ENCODE results near the gene MDFIC. TPM values are rescaled to one million over a fixed set of nuclear protein-coding genes. Genes with fewer than 3 reads are reported as not detected.

Gene MDFIC
- total and polyA plus RNA-seq, 2 of the 4 experiments (the other 2 are of a cell fraction) = 16.9 to 35.0 TPM

DNA sequence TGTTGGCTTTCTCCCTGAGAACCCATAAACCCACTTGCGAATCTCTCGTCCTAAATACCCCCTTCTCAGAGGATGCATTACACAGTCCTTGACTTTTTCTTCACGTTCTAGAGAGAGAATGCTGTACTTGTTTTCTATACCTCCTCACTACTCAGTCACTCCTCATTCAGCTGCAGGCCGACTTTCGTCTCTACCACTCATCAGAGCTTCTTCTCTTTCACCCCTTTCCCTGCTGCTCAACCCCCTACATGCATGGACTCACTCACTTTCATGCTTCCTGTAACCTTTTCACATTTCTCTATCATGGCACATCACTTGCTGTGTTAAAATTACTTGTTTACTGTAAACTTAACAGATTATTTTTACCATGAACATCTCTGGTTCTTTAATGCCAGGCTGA, 19.8 kb downstream of the MDFIC start:
- POLR2A ChIA-PET (ENCODE audit: unreplicated experiment) = no interaction called here
- H4K5ac ChIP-seq (ENCODE audit: low read depth, low read length) = no peak overlapping the region
- BruUV-seq (replicated peaks) = no TSS peak
- H3K27ac ChIP-seq (ENCODE audit: insufficient read depth, low read length) = no peak overlapping the region
- no peaks in the 10 kb centered on the region for H3K9me1 ChIP-seq (ENCODE audit: insufficient read depth, low read length)
- no peaks in the 10 kb centered on the region for H3K9me3 ChIP-seq (ENCODE audit: control insufficient read depth, insufficient read depth, low read length)
- no peak overlapping the region for H3K4me3 ChIP-seq (ENCODE audit: insufficient read depth, low read depth, low read length)
- H3K14ac ChIP-seq (replicated peaks; ENCODE audit: low read depth, low read length) = no peak overlapping the region
- H2BK20ac ChIP-seq (ENCODE audit: low read depth, low read length) = no peak overlapping the region
- H3K79me1 ChIP-seq (ENCODE audit: low read depth in 1 of 2, low read length in 2 of 2) = peaks cover 17 to 62% of the 10 kb centered on the region in 2 experiments
- H3K18ac ChIP-seq (ENCODE audit: low read depth, low read length) = no peak overlapping the region
- ATAC-seq (ENCODE audit: low read depth) = no peak
- dilution Hi-C loops (cut with HindIII; ENCODE audit: low sequenced_read_pairs, unreplicated experiment) (no loop called here), intact Hi-C loops (cut with micrococcal nuclease) (no loop called here), in situ Hi-C loops (cut with MboI; ENCODE audit: low sequenced_read_pairs) (no loop called here)
- no peaks in the 10 kb centered on the region; the same call in 1 of the 2 replicates for H3K4me1 ChIP-seq (ENCODE audit: control insufficient read depth, insufficient read depth, low read length)
- H2BK120ac ChIP-seq (ENCODE audit: low read depth, low read length) = no peak overlapping the region
- no peaks in the 10 kb centered on the region for H3K27me3 ChIP-seq (ENCODE audit: control insufficient read depth, insufficient read depth, low read length)
- no peak overlapping the region for H2AK5ac ChIP-seq (ENCODE audit: low read depth, low read length)
- no peak overlapping the region for H4K91ac ChIP-seq (ENCODE audit: insufficient read depth, low read depth, low read length)
- 100% methylated on average over 1 of the region's 5 CpGs; no CpG with 5 or more reads in 1 of the 2 experiments for WGBS, 2 experiments (ENCODE audit: extremely low coverage in 2 of 2, insufficient read length in 1 of 2)
- H2AFZ ChIP-seq (replicated peaks; ENCODE audit: low read length, poor library complexity) = no peak overlapping the region
- no peak overlapping the region for H4K8ac ChIP-seq (ENCODE audit: low read depth in 2 of 2, low read length in 2 of 2)
- no peak overlapping the region for H2BK15ac ChIP-seq (ENCODE audit: low read depth, low read length)
- no peak overlapping the region for H3K9ac ChIP-seq (ENCODE audit: low read depth, low read length)
- H2AK9ac ChIP-seq (replicated peaks; ENCODE audit: low read depth, low read length, poor library complexity) = no peak overlapping the region
- H4K20me1 ChIP-seq (ENCODE audit: insufficient read depth, low read length) = no peaks in the 10 kb centered on the region
- no peak overlapping the region for H3K23ac ChIP-seq (ENCODE audit: low read depth, low read length)
- no peak overlapping the region for H3K4me2 ChIP-seq (ENCODE audit: low read depth, low read length)
- CTCF ChIA-PET = no interaction called here
- no peak for TF ChIP-seq RCOR1 (IDR thresholded peaks at IDR 0.05; ENCODE audit: insufficient replicate concordance, low read length)
- TF ChIP-seq, protein P1, sequence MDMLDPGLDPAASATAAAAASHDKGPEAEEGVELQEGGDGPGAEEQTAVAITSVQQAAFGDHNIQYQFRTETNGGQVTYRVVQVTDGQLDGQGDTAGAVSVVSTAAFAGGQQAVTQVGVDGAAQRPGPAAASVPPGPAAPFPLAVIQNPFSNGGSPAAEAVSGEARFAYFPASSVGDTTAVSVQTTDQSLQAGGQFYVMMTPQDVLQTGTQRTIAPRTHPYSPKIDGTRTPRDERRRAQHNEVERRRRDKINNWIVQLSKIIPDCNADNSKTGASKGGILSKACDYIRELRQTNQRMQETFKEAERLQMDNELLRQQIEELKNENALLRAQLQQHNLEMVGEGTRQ (IDR thresholded peaks at IDR 0.05; ENCODE audit: low read depth, low read length) = no peak
- TF ChIP-seq FOS (IDR thresholded peaks at IDR 0.05; ENCODE audit: low read depth, low read length) = no peak
- no peak for TF ChIP-seq RFX5 (IDR thresholded peaks at IDR 0.05; ENCODE audit: low read depth, low read length)
- no peak for TF ChIP-seq MXI1 (IDR thresholded peaks at IDR 0.05; ENCODE audit: borderline replicate concordance, low read depth, low read length)
- TF ChIP-seq CHD1 (IDR thresholded peaks at IDR 0.05; ENCODE audit: low read depth, low read length) = no peak
- TF ChIP-seq, protein P2, sequence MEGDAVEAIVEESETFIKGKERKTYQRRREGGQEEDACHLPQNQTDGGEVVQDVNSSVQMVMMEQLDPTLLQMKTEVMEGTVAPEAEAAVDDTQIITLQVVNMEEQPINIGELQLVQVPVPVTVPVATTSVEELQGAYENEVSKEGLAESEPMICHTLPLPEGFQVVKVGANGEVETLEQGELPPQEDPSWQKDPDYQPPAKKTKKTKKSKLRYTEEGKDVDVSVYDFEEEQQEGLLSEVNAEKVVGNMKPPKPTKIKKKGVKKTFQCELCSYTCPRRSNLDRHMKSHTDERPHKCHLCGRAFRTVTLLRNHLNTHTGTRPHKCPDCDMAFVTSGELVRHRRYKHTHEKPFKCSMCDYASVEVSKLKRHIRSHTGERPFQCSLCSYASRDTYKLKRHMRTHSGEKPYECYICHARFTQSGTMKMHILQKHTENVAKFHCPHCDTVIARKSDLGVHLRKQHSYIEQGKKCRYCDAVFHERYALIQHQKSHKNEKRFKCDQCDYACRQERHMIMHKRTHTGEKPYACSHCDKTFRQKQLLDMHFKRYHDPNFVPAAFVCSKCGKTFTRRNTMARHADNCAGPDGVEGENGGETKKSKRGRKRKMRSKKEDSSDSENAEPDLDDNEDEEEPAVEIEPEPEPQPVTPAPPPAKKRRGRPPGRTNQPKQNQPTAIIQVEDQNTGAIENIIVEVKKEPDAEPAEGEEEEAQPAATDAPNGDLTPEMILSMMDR (conservative IDR thresholded peaks at IDR 0.05; ENCODE audit: low read depth, low read length) = no peak
- no peak for TF ChIP-seq RAD21 (IDR thresholded peaks at IDR 0.05; ENCODE audit: low read length)
- TF ChIP-seq, protein P3, sequence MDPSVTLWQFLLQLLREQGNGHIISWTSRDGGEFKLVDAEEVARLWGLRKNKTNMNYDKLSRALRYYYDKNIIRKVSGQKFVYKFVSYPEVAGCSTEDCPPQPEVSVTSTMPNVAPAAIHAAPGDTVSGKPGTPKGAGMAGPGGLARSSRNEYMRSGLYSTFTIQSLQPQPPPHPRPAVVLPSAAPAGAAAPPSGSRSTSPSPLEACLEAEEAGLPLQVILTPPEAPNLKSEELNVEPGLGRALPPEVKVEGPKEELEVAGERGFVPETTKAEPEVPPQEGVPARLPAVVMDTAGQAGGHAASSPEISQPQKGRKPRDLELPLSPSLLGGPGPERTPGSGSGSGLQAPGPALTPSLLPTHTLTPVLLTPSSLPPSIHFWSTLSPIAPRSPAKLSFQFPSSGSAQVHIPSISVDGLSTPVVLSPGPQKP (IDR thresholded peaks at IDR 0.05; ENCODE audit: borderline replicate concordance, low read depth, low read length) = no peak
- TF ChIP-seq CEBPB (IDR thresholded peaks at IDR 0.05; ENCODE audit: low read depth, low read length) = no peak
- no peak for TF ChIP-seq MAFK (IDR thresholded peaks at IDR 0.05; ENCODE audit: low read depth, low read length)
- no peak for TF ChIP-seq MAZ (IDR thresholded peaks at IDR 0.05; ENCODE audit: borderline replicate concordance, low read depth, low read length)
- TF ChIP-seq NFE2L2 (IDR thresholded peaks at IDR 0.05; ENCODE audit: low read depth, low read length) = no peak
- TF ChIP-seq SMC3 (IDR thresholded peaks at IDR 0.05; ENCODE audit: low read depth, low read length) = no peak
- TF ChIP-seq BHLHE40 (IDR thresholded peaks at IDR 0.05; ENCODE audit: low read depth, low read length) = no peak
- no peak overlapping the region for H2BK5ac ChIP-seq (ENCODE audit: low read depth, low read length, poor library complexity, severe bottlenecking)
- no peak overlapping the region for H3K4ac ChIP-seq (ENCODE audit: low read depth, low read length)
- peaks cover 3% of the 10 kb centered on the region for H3K36me3 ChIP-seq (ENCODE audit: control insufficient read depth, insufficient read depth, low read length)
- DNase-seq = no peak
- no peak overlapping the region for H3K56ac ChIP-seq (ENCODE audit: extremely low read depth, insufficient read depth, low read length)

All from IMR-90 (cell line).